A172 (cell line): ENCODE results near the gene SMARCD1. TPM values are rescaled to one million over a fixed set of nuclear protein-coding genes. Genes with fewer than 3 reads are reported as not detected.
"Not testable (repeated sequence)": the region's sequence is repeated elsewhere in the genome, so short reads cannot be mapped to it uniquely, and the experiment has no call there.

ENCODE experiments used
- DNase-seq: peaks from one replicate; pipeline ENCODE4 v3.0.0-alpha.2; 2015; ENCODE audit warnings: low spot score
- total RNA-seq: library from RNA; depleted of rRNA; stranded (reverse); fragments of >200 nt; shearing (Covaris generic); gene quantifications from 2 replicates; pipeline ENCODE4 v1.2.3, GENCODE V29; 2014; rRNA removed

SMARCD1 gene
- total RNA-seq, 1 experiment from 2014 or later: 57.4 TPM

GRCh38 chr12:50142993-50143392 is 57.9 kb downstream of the SMARCD1 start:
- DNase-seq: no peak

DNA sequence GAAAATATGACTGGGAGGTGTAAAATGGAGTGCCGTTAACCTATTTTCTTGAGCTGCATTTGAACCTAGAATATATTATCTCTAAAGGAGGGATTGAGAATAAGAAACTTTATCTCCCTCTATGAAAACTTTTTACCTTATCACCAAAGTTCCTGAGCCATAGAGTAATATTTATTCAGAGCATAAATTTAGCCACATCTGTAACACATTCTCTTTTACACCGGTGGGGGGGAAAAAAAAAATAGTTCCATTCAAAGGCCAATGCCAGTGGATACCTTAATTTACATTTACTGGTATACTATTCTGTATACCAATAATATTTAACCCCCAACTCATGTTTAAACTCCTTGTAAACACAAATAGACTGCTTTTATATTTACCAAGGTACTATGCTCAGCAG is 60.3 kb downstream of the SMARCD1 start:
- DNase-seq: no peak

GRCh38 chr12:50147281-50147680 is 62.1 kb downstream of the SMARCD1 start:
- DNase-seq: no peak

DNA sequence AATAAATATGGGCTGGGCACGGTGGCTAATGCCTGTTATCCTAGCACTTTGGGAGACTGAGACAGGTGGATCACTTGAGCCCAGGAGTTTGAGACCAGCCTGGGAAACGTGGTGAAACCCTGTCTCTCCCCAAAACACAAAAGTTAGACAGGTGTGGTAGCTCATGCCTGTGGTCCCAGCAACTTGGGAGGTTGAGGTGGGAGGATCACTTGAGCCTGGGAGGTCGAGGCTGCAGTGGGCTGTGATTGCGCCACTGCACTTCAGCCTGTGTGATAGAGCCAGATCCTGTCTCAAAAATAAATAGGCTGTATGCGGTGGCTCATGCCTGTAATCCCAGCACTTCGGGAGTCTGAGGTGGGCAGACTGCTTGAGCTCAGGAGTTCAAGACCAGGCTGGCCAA is 62.9 kb downstream of the SMARCD1 start:
- DNase-seq: not testable (repeated sequence)

- DNase-seq: no peak
Measured at GRCh38 chr12:50149311-50149710, 64.2 kb downstream of the SMARCD1 start.

Other genes with a start within 250 kb of the SMARCD1 start
- 1.5 and 2.1 TPM in 2 replicates for gene BCDIN3D, start 242.2 kb upstream of the SMARCD1 start, total RNA-seq
- gene FAIM2, start 181.4 kb upstream of the SMARCD1 start, total RNA-seq: not detected in 2 replicates
- gene AQP2, start 134.6 kb upstream of the SMARCD1 start, total RNA-seq: not detected in 2 replicates
- gene AQP5, start 123.5 kb upstream of the SMARCD1 start, total RNA-seq: 0.07 TPM in 1 of 2 replicates, not detected in the other
- gene AQP6, start 112.4 kb upstream of the SMARCD1 start, total RNA-seq: not detected in 2 replicates
- 143 and 147 TPM in 2 replicates for gene RACGAP1, start 59.8 kb upstream of the SMARCD1 start, total RNA-seq
- 1.6 and 3.3 TPM in 2 replicates for gene ASIC1, start 27.7 kb upstream of the SMARCD1 start, total RNA-seq
- gene GPD1, start 18.7 kb downstream of the SMARCD1 start, total RNA-seq: 0.29 and 3.8 TPM in 2 replicates
- gene COX14, start 26.9 kb downstream of the SMARCD1 start, total RNA-seq: 49.7 and 76.4 TPM in 2 replicates
- gene CERS5, start 82.0 kb downstream of the SMARCD1 start, total RNA-seq: 18.9 and 19.2 TPM in 2 replicates
- gene LIMA1, start 198.2 kb downstream of the SMARCD1 start, total RNA-seq: 108 and 109 TPM in 2 replicates